HG03432 (cell line): ENCODE results near the gene NAB1.
A peak's percentile ranks its signal among the peaks of the same experiment; 100 is the strongest.
"Not testable (repeated sequence)": the region's sequence is repeated elsewhere in the genome, so short reads cannot be mapped to it uniquely, and the experiment has no call there.

Source experiments
- ATAC-seq: cut with Tn5 transposase; IDR thresholded peaks from one replicate; pipeline ENCODE4 v1.9.1; 2021; ENCODE audit warnings: mild to moderate bottlenecking, moderate library complexity; ENCODE audit not compliant: unreplicated experiment

Gene NAB1

GRCh38 chr2:190708650-190709049 is 59.8 kb downstream of the NAB1 start:
- not testable (repeated sequence) for ATAC-seq

- ATAC-seq, result no peak
These were observed 62.2 kb downstream of the NAB1 start for GRCh38 chr2:190711069-190711468.

- no peak for ATAC-seq
These were observed 64.6 kb downstream of the NAB1 start for GRCh38 chr2:190713471-190713870.

- no peak for ATAC-seq
These were observed 66.1 kb downstream of the NAB1 start for GRCh38 chr2:190714958-190715357.

GRCh38 chr2:190716176-190716807 is 67.4 kb downstream of the NAB1 start:
- no peak for ATAC-seq

- ATAC-seq, result no peak
These were observed 68.4 kb downstream of the NAB1 start for GRCh38 chr2:190717306-190717705.

GRCh38 chr2:190717764-190718651 is 69.1 kb downstream of the NAB1 start:
- no peak for ATAC-seq

GRCh38 chr2:190718652-190719526 is 70.0 kb downstream of the NAB1 start:
- peak; percentile 72 for ATAC-seq

GRCh38 chr2:190720276-190720675 is 71.4 kb downstream of the NAB1 start:
- ATAC-seq, result no peak

GRCh38 chr2:190720691-190721090 is 71.8 kb downstream of the NAB1 start:
- no peak for ATAC-seq

- peak; percentile 68 for ATAC-seq
These were observed 73.3 kb downstream of the NAB1 start for GRCh38 chr2:190722061-190722759.

- ATAC-seq, result no peak
These were observed 74.0 kb downstream of the NAB1 start for GRCh38 chr2:190722835-190723234.

GRCh38 chr2:190723397-190724090 is 74.7 kb downstream of the NAB1 start:
- no peak for ATAC-seq

- ATAC-seq, result no peak
These were observed 77.4 kb downstream of the NAB1 start for GRCh38 chr2:190726255-190726654.

- no peak for ATAC-seq
These were observed 87.5 kb downstream of the NAB1 start for GRCh38 chr2:190736355-190736754.

- ATAC-seq, result no peak
These were observed 91.6 kb downstream of the NAB1 start for GRCh38 chr2:190740449-190740848.
